Esophagus squamous epithelium (tissue), 4 donors: Measurements from ENCODE around the gene PGBD5.

Source experiments
- CTCF ChIP-seq, 6 experiments: fragments of 450-650 bp in 4 of 6; fragments of 200-600 bp in 2 of 6; sonication (generic) in 2 of 6; IDR thresholded peaks; one replicate each; pipeline ENCODE4 v1.5.1; 2016 to 2019; ENCODE audit warnings: antibody characterized with exemption in 6 of 6, mild to moderate bottlenecking in 4 of 6, moderate library complexity in 4 of 6
- POLR2A ChIP-seq, 4 donors: fragments of 450-650 bp; IDR thresholded peaks; one replicate each; pipeline ENCODE4 v1.6.1; 2017; ENCODE audit warnings: antibody characterized with exemption in 4 of 4, mild to moderate bottlenecking in 4 of 4, moderate library complexity in 3 of 4

- TF ChIP-seq CTCF (IDR thresholded peaks at IDR 0.05) (no peak), POLR2A (IDR thresholded peaks at IDR 0.05) (no peak)
Measured at GRCh38 chr1:230399321-230400006, 26.7 kb downstream of the PGBD5 start.
